ENCODE results near the gene KRTAP10-5. TPM values are rescaled to one million over a fixed set of nuclear protein-coding genes. Genes with fewer than 3 reads are reported as not detected.

Gene KRTAP10-5
- polyA plus RNA-seq, 2 of the 4 experiments (the other 2 are of a cell fraction) = not detected

- Histone ChIP-seq H3K4me3 (no peak overlapping the region), H3K27ac (no peak overlapping the region), H3K4me1 (no peaks in the 10 kb centered on the region), H3K9me3 (peaks cover 11% of the 10 kb centered on the region; the same call in 1 of the 3 replicates), H3K4me2 (no peak overlapping the region)
- ChIA-PET CTCF (interaction anchor here (0.6 kb wide), 1 partner anchor 1285 kb away, joined by 3 read pairs; no protein-coding TSS in a partner anchor), POLR2A (no interaction called here)
- no peak for DNase-seq (ENCODE audit: low read depth in 1 of 2, low spot score in 1 of 2)
- no peak for FAIRE-seq
- no peak for TF ChIP-seq ATOH8 (CRISPR knock-in tag; IDR thresholded peaks at IDR 0.05; ENCODE audit: low read depth)
- TF ChIP-seq POLR2A (IDR thresholded peaks at IDR 0.05; ENCODE audit: low read length) = no peak
- TF ChIP-seq ESRRA (IDR thresholded peaks at IDR 0.05; ENCODE audit: borderline replicate concordance, low read length) = no peak
- TF ChIP-seq E2F6 (IDR thresholded peaks at IDR 0.05; ENCODE audit: borderline replicate concordance, low read depth) = no peak
- no peak for TF ChIP-seq RFX5 (IDR thresholded peaks at IDR 0.05)
- TF ChIP-seq SMC3 (IDR thresholded peaks at IDR 0.05) = no peak
- TF ChIP-seq NFE2L2 (conservative IDR thresholded peaks at IDR 0.05; ENCODE audit: low read length) = no peak
- TF ChIP-seq CBX8 (IDR thresholded peaks at IDR 0.05) = no peak
- no peak for TF ChIP-seq ZNF302 (CRISPR knock-in tag; IDR thresholded peaks at IDR 0.05)
- no peak for TF ChIP-seq NPAS2 (CRISPR knock-in tag; IDR thresholded peaks at IDR 0.05; ENCODE audit: borderline replicate concordance)
- TF ChIP-seq POLR2AphosphoS2 (conservative IDR thresholded peaks at IDR 0.05; ENCODE audit: low read length) = no peak
- no peak for TF ChIP-seq ELK1 (IDR thresholded peaks at IDR 0.05; ENCODE audit: low read depth, low read length)
- no peak for TF ChIP-seq RCOR1 (IDR thresholded peaks at IDR 0.05; ENCODE audit: low read depth, low read length)
- WGBS (ENCODE audit: missing lambda C conversion rate) = 29% methylated on average over 3 of the region's 3 CpGs
- ATAC-seq = no peak
These were observed 38.5 kb upstream of the KRTAP10-5 start for GRCh38 chr21:44618909-44619308.

- no peak overlapping the region for H3K4me2 ChIP-seq
- peaks cover 10% of the 10 kb centered on the region; the same call in 1 of the 3 replicates for H3K9me3 ChIP-seq
- H3K4me3 ChIP-seq = no peak overlapping the region
- ChIA-PET POLR2A (no interaction called here), CTCF (interaction anchor here (0.6 kb wide), 1 partner anchor 1286 kb away, joined by 3 read pairs; no protein-coding TSS in a partner anchor)
- no peak for TF ChIP-seq JUN (IDR thresholded peaks at IDR 0.05)
- TF ChIP-seq NPAS2 (CRISPR knock-in tag; IDR thresholded peaks at IDR 0.05; ENCODE audit: borderline replicate concordance) = no peak
- TF ChIP-seq ELK1 (IDR thresholded peaks at IDR 0.05; ENCODE audit: low read depth, low read length) = no peak
- no peak for TF ChIP-seq FOSL2 (IDR thresholded peaks at IDR 0.05)
- no peak for TF ChIP-seq FOSL2 (CRISPR knock-in tag; IDR thresholded peaks at IDR 0.05)
- TF ChIP-seq RAD21 (conservative IDR thresholded peaks at IDR 0.05 in 1 of 2, IDR thresholded peaks at IDR 0.05 in 1 of 2) = no peak
- FAIRE-seq (no peak), DNase-seq (ENCODE audit: low read depth in 1 of 2, low spot score in 1 of 2) (peak in 1 of 2 experiments; percentile 14), ATAC-seq (0 out of 6 replicates have a peak, but pooled peaks of 1 of the 2 experiments have one; percentile 34)
- no peaks in the 10 kb centered on the region for H3K4me1 ChIP-seq
- no peak overlapping the region for H3K27ac ChIP-seq
- 18% methylated on average over 4 of the region's 4 CpGs for WGBS (ENCODE audit: missing lambda C conversion rate)
These were observed 38.1 kb upstream of the KRTAP10-5 start for GRCh38 chr21:44618504-44618903.

- no peak for TF ChIP-seq JUNB (IDR thresholded peaks at IDR 0.05)
- TF ChIP-seq ZSCAN20 (CRISPR knock-in tag; IDR thresholded peaks at IDR 0.05) = no peak
- TF ChIP-seq HDAC2 (IDR thresholded peaks at IDR 0.05) = no peak
- no peak for TF ChIP-seq HOXB13 (CRISPR knock-in tag; IDR thresholded peaks at IDR 0.05; ENCODE audit: low read depth)
- TF ChIP-seq CEBPB (IDR thresholded peaks at IDR 0.05) = no peak
- TF ChIP-seq FOXS1 (CRISPR knock-in tag; IDR thresholded peaks at IDR 0.05) = no peak
- no peak for DNase-seq (ENCODE audit: low read depth in 1 of 2, low spot score in 1 of 2)
- Histone ChIP-seq H3K9me3 (no peaks in the 10 kb centered on the region), H3K4me1 (no peaks in the 10 kb centered on the region), H3K27ac (no peak overlapping the region), H3K4me3 (no peak overlapping the region), H3K4me2 (no peak overlapping the region)
- no peak for ATAC-seq
- WGBS (ENCODE audit: missing lambda C conversion rate) = 0% methylated on average over 2 of the region's 8 CpGs
- CTCF ChIA-PET = no interaction called here
- POLR2A ChIA-PET = no interaction called here
- no peak for FAIRE-seq
These were observed 36.7 kb upstream of the KRTAP10-5 start for GRCh38 chr21:44617071-44617501.
